ENCODE data around the gene RAB40A. TPM values are rescaled to one million over a fixed set of nuclear protein-coding genes. Genes with fewer than 3 reads are reported as not detected.
"Not testable (repeated sequence)": the region's sequence is repeated elsewhere in the genome, so short reads cannot be mapped to it uniquely, and the experiment has no call there.

RAB40A gene
- polyA plus RNA-seq, 5 donors = 2.6 to 4.1 (median 3.2) TPM

DNA sequence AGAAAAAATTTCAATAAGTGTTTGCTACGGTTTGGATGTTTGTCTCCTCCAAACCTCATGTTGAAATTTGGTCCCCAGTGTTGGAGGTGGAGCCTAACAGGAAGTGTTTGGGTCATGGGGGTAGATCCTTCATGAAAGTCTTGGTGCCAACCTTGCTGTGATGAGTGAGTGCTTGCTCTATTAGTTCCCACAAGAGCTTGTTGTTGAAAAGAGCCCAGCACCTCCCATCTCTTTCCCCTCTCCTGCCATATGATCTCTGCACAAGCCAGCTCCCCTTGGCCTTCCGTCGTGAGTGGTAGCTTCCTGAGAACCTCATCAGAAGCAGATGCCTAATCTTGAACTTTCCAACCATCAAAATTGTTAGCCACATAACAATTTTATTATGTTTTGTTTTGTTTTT is 10.3 kb upstream of the RAB40A start:
- no peak for DNase-seq

DNA sequence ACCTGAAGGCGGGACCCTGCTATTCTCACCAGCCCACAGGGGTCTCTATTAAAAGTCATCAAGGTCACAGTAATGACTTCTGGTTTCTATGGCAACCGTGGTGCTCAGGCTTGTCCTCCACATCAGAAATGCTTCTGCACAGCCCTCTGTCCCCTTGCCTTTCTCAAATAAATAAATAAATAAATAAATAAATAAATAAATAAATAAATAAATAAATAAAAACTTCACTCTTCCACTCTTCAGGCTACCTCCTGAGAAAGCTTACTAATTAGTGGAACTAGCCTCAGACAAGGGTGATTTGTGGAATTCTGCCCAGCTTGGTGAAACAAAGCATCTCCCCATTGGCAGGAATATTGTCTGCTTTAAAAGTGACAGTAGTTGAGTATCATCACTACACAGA is 5.5 kb upstream of the RAB40A start:
- DNase-seq = no peak

DNA sequence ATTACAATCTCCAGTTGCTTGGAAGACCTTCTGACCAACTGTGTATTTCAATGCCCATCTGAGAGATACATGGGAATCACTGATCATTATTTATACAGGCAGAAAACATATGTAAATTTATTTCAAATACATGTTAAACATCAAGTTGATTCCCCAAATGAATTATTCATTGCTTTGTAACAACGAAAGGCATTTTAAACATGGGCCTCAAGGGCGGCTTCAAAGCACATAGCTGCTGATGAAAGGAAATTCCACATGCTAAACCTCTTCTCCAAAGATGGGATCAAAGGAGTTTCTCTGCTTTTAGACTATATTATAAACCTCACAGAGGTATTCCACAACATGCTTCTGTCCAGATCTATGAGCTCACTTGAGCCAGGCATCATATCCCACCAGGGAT is 4.3 kb upstream of the RAB40A start:
- DNase-seq = no peak

DNA sequence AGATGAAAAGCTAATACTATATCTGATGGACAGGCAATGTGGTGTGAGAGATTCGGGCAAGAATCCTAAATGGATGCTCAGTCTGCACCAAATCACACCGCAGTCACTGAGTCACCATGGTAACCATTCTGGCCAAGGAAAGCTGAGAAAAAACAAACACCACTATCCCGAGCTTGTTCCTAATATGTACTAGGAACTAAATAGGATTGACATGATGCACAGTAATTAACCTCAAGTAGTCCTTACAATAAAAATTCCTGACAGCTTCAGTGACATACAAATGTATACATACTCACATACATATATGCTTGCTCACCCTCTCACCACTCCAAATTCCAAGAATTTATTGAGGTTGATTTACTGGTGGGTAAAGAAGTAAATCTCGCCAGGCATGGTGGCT is 1.1 kb upstream of the RAB40A start:
- DNase-seq = no peak

DNA sequence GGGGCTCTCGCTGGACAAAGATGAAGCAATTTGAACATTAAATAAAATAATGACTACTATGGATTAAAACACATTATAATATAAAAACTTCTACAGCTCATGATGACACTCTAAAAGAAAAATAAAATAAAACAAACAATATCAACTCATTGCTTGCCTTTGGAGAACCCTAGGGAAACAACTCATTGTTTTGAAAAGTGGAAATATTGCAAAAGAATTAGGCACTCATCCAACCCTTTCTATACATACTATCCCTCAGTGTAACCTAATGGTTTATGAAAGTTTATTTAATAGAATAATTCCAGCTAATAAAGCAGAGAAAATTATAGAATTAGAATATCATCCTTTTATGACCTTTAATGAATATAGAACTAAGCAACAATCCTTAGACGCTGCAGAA is 718 bp downstream of the RAB40A start:
- no peak for DNase-seq

DNA sequence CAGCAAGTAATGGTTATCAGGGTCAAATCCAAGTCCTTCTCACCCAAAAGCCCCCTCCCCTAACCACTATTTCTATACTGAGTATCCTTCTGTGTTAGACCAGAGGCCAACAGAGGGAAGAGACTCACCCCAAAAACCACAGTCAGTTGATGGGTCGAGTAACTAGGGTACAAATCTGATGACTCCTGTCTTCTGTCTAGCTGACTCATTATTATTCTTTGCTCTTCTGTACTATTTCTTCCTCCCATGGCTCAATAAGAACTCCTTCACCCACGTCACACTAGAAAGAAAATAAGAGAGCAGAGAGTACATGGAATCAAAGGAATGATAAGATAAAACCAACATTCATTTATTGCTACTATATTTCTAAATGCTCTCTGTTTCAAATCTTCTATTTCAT is 2.0 kb downstream of the RAB40A start:
- no peak for DNase-seq

DNA sequence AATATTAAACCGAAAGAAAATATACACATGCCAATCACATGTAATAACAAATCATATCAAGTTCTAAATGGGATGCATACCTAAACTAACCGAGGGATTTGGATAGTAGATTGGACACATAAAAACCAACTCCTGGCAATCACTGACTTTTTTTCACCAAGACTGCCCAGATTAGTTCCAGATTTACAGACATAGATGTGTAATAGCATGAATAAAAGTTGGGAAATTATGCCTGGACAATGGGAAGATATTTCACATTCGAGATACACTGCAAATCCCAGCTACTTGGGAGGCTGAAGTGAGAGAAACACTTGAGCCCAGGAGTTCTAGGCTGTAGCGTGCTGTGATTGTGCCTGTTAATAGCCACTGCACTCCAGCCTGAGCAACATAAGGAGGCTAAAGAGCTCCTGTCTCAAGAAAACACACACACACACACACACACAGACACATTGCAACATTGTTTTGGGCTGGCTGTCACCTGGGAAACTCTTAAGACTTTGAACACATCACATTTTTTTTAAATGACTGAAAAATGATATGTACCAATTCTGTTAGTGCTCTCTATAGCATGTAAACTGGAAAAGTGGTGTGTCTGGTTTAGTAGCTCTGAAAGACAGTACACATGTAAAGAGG is 5.7 kb downstream of the RAB40A start:
- DNase-seq = peak in 1 of 2 donors; percentile 7

DNA sequence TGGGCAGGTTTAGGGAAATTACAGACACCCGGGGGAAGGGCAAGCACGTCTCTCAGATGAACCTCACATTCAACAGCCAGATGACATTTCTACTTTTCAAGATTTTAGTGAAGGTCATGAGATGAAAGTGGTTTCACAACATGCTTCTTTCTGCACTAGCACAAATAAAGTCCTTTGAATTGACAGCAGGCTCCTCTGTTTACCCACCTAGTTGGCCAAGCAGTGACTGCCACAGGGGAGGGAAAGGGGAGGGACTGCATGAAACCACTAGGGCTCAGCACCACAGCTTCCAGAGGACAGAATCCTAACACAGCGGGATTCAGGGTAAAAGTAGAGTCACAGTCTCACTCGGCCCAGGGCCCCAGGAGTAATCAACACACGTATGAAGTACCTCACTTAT is 6.2 kb downstream of the RAB40A start:
- no peak for DNase-seq

DNA sequence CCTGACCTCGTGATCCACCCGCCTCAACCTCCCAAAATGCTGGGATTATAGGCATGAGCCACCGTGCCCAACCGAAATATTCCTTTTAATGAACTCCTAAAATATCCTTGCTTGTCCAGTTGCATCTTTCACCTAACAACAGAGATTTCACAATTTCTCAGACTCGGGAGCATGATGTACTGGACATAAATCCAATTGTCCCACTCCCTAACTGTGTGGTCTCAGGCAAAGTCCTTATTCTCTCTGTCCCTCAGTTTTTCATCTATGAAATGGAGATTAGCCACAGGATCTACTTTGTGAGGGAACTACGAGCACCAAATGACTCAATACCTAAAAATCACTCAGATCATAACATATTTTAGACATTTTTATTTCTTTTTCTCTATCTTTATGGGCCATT is 9.3 kb downstream of the RAB40A start:
- no peak for DNase-seq

DNA sequence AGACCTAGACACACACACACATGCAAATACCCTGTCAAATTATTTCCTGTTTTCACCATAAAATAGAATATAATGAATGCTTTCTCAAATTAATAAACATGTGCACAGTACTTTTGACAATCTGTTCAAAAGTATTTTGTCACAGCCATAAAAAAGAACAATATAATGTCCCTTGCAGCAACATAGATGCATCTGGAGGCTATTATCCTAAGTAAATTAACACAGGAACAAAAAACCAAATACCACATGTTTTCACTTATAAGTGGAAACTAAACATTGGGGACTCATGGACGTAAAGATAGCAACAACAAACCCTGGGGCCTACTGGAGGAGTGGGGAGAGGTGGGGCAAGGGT is 15.5 kb downstream of the RAB40A start:
- no peak for DNase-seq

DNA sequence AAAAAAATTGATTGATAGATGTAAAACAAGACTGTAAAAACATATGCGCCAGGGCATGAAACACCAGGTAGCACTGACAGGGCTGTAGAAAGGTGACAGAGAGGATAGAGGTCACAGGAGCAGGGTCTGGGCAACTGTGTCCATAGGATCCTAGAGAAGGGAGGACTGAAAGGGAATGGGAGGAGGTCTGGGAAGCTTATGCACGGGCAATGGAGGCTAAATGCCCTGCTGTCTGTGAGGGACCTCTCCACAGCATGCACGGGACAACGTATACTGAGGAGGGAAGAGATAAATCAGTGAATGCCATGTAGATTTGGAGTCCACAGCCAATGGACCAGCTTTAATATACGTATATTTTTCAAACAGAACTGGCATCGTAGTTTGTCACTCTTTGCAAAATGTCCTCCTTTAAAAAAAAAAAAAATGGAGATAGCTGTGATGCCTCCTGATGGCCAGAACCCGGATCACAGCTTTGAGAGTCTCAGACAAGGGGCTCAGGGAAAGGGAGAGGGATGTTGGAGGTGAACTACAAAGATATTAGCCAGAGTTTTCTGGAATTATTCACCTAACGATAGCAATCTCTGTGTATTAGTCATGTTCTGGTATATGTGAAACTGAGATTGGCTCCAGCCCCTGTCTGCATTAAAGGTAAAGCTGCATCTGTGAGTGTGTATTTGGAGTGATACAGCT is 16.0 kb downstream of the RAB40A start:
- DNase-seq = no peak

DNA sequence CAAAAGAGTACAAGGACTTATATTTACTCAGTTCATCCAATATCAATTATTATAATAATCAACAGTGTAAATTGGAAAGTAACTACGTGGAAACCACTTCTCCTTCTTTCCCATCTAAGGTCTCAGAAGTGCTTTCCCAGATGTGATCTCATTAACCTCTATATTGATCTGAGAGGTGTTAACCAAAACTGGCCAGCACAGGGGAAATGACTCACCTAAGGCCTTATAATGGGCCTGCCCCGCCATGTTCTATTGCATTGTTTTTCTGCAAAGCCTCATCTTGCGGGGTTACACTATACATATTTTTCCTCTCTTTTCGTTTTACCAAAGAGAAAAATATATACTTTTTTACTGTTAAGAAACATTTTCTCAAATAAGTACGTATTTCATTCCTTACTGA is 20.5 kb downstream of the RAB40A start:
- DNase-seq = no peak

DNA sequence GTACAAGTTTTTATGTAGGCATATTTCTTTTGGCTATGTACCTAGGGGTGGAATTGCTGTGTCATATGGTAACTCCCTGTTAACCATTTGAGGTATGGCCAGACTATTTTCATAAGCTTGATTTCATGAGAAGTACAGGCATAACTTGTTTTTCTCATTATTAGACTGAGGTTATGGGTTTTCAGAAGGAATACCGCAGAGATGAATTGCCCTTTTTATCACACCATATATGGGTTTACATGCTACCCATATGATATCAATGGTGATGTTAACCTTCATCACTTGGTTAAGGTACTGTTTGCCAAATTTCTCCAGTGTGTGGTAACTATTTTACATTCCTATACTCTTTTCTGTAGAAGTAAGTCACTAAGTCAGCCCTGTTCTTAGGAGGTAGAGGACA is 23.5 kb downstream of the RAB40A start:
- DNase-seq = no peak

DNA sequence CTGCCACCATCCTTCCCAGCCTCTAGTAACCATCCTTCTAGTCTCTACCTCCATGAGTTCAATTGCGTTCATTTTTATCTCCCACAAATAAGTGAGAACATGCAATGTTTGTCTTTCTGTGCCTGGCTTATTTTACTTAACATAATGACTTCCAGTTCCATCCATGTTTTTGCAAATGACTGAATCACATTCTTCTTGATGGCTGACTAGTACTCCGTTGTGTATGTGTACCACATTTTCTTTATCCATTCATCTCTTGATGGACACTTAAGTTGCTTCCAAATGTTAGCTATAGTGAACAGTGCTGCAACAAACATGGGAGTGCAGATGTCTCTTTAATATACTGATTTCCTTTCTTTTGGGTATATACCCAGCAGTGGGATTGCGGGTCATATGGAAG is 25.7 kb downstream of the RAB40A start:
- not testable (repeated sequence) for DNase-seq

DNA sequence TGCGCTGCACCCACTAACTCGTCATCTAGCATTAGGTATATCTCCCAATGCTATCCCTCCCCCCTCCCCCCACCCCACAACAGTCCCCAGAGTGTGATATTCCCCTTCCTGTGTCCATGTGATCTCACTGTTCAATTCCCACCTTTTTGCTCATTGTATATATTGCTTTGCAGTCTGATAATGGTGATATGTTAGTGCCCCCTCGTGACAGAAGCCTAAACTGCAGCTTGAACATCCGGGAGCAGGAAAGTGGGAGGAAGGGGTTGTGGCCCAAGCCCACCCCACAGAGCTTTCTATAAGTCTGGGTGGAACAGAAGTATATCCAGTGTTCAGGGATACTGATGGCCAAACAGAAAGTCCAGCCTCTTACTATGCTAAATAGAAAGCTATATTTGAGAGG is 29.6 kb downstream of the RAB40A start:
- DNase-seq = peak in 1 of 2 donors; percentile 7

DNA sequence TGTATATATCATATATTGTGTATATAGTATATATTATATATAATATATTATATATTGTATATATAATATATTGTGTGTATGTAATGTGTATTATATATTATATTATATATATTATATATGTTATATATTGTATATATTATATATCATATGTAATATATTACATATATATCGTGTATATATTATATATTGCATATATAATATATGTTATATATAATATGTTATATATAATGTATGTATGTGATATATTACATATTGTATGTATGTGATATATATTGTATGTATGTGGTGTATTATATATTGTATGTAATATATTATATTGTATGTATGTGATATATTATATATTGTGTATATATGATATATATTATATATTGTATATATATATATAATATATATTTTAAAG is 30.5 kb downstream of the RAB40A start:
- DNase-seq = no peak

DNA sequence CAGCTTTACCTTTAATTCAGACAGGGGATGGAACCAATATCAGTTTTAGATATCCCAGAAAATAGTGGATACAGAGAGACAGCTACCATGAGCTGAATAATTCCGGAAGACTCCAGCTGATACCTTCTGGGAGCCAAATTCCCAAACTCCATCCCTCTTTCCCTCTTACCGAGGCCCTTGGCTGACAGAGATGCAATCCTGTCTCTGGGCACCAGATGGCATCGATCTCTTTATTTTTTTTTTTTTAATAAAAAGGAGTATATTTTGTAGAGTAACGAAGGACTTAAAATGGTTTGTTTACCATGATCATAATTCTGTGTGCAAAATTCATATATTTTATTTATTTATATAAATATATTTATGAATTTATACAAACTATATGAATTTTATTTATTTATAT is 31.0 kb downstream of the RAB40A start:
- no peak for DNase-seq

DNA sequence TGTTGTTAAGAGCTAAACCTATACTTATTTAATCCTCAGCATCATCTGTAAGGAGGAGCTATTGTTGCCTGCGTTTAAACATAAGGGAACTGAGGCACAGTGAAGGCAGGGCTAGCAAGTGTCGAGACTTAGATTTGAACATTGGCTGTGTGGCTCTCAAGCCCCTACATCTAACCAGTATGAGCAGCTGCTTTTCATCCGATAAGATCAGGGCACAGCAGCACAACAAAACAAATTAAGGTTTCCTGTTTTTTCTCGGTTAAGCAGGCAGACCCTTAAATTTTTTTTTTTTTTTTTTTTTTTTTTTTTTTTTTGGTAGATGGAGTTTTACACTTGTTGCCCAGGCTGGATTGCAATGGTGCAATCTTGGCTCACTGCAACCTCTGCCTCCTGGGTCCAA is 35.6 kb downstream of the RAB40A start:
- DNase-seq = no peak

DNA sequence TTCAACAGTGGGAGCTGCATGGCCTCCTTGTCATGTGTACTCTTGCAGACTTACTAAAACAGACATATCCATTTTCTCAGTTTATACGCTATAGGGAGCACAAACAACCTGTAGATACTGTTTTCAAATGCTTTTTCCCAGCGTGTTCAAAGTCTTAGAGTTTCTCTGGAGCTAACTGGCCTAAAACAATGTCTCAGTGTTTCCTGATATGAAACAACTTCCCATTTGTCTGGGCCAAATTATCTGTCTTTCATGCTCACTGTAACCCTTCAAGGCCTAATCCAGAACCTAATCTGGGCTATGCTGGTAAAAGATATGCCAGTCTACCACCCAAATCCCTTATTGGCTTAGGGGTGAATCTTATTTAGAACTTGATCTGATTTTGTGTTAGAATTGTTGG is 38.8 kb downstream of the RAB40A start:
- DNase-seq = no peak

DNA sequence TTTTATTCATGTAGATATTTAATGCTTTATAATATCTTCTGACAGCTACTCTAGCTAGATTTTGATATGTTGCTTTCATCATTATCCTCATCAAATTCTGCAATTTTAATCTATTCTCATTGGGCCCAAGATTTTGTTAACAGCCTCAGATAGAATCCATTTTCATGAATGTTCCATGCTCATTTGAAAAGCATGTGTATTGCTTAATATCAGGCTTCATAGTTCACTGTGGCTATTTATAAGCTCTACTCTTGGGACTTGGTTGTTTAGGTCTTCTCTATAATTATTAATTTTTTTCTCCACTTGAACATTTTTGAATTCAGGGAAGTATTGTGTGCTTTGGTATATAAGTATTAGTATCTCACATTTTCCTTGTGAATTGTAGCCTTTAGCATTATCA is 41.8 kb downstream of the RAB40A start:
- DNase-seq = no peak

DNA sequence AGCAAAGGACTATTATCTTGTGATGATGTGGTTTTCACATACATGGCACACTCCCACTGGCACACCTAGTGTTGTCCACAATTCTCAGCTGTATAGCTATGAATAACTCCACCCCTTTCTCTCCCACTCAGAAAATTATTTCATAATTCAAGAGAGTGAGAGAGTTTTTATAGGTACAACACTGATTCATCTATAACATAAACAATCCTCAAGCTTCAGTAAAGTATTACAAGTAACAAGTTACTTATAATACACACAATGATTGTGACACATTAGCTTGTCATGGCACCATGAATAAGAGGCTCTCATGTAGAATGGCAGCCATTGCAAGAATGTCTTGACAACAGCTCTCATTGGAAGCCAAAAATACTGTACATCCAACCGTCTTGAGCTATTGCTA is 43.9 kb downstream of the RAB40A start:
- no peak for DNase-seq

DNA sequence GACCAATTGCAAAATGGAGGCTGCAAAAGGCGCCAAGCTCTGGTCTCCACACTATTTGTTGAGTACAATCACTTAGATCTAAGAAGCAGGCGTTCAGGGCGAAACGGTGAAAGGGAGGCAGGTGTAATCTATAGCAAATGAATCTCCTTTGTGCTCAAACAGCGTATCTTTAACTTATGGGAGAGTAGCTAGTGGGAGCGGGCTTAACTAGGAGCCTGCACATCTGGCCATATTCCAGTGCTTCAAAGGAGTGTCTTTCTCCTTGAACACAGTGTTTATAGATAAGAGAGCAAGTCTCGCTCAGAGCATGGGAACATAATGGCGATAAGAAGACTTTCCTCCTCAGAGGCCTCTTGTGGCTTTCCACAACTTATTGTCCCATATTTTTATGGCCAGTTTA is 49.3 kb downstream of the RAB40A start:
- DNase-seq = not testable (repeated sequence)

DNA sequence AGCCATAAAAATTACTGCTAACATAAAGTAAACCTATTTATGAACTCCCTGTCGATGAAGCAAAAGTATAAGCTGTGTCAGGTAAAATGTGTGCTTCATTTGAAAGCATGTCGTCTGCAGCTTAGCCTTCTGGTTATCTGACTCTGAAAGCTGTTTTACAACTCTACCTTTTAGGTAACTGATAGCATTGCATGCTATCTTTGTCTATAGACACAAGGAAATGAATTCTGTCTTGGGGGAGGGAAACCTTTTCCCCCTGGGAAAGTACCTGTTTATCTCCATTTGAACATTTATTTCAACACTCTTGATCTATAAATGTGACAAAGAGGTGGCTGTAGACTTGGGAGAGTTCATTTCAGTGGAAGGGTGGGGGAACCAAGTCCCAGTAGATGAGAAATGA is 51.4 kb downstream of the RAB40A start:
- no peak for DNase-seq

DNA sequence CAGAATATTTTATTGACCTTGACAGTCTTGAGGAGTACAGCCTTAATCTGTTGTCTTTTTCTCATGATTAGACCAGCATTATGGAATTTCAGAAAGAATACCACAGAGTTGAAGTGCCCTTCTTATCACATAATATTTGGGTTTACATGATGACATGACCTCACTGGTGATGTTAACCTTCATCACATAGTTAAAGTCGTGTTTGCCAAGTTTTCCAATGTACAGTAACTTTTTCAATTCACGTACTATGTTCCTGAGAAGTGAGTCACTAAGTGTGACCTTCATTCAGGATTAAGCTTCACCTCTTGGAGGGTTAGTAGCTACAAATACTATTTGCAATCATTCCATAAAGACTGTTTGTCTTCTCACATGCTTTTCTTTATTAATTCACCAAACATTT is 52.1 kb downstream of the RAB40A start:
- no peak for DNase-seq
